HepG2 (cell line): ENCODE data around the gene CAMK2A. TPM values are rescaled to one million over a fixed set of nuclear protein-coding genes. Genes with fewer than 3 reads are reported as not detected.

Experiments used
- BCL6 ChIP-seq: IDR thresholded peaks from 2 replicates; pipeline ENCODE4 v1.6.1; 2016; ENCODE audit warnings: missing genetic modification reagents, missing compliant biosample characterization
- CEBPB ChIP-seq: IDR thresholded peaks from 2 replicates; pipeline ENCODE4 v1.6.1; 2011; ENCODE audit warnings: low read depth, low read length, improper control_type of control experiment, borderline replicate concordance
- EHMT2 ChIP-seq: fragments of 200-600 bp; sonication (generic); IDR thresholded peaks from 2 replicates; pipeline ENCODE4 v1.7.0; 2017; ENCODE audit warnings: antibody characterized with exemption, low read depth, low read length, borderline replicate concordance
- FOSL2 ChIP-seq: sonication (generic); formaldehyde crosslinking; IDR thresholded peaks from 2 replicates; pipeline ENCODE4 v1.4.0; 2020; ENCODE audit warnings: missing genetic modification reagents
- HHEX ChIP-seq: IDR thresholded peaks from 2 replicates; pipeline ENCODE4 v1.6.1; 2016; ENCODE audit warnings: control low read depth
- HNRNPUL1 ChIP-seq: fragments of 200-400 bp; formaldehyde crosslinking; IDR thresholded peaks from 2 replicates; pipeline ENCODE4 v1.6.1; 2017; ENCODE audit warnings: low read depth, mild to moderate bottlenecking, low read length, moderate library complexity
- IKZF1 ChIP-seq: fragments of 450-650 bp; IDR thresholded peaks from 2 replicates; pipeline ENCODE4 v1.7.1; 2016
- KDM6A ChIP-seq: IDR thresholded peaks from 2 replicates; pipeline ENCODE4 v1.6.1; 2016; ENCODE audit warnings: low read depth
- KMT2B ChIP-seq: IDR thresholded peaks from 2 replicates; pipeline ENCODE4 v1.6.1; 2016; ENCODE audit warnings: missing genetic modification reagents, missing compliant biosample characterization
- PLSCR1 ChIP-seq: sonication (generic); formaldehyde crosslinking; IDR thresholded peaks from 2 replicates; pipeline ENCODE4 v1.5.0; 2020; ENCODE audit warnings: missing genetic modification reagents, mild to moderate bottlenecking, borderline replicate concordance
- POGZ ChIP-seq: sonication (generic); formaldehyde crosslinking; IDR thresholded peaks from 2 replicates; pipeline ENCODE4 v1.4.0; 2020; ENCODE audit warnings: mild to moderate bottlenecking, missing genetic modification reagents
- REXO4 ChIP-seq: sonication (generic); formaldehyde crosslinking; IDR thresholded peaks from 2 replicates; pipeline ENCODE4 v1.8.0; 2022; ENCODE audit warnings: missing genetic modification reagents, mild to moderate bottlenecking, borderline replicate concordance
- RXRA ChIP-seq: sonication (generic); formaldehyde crosslinking; IDR thresholded peaks from 2 replicates; pipeline ENCODE4 v1.5.1; 2020; ENCODE audit warnings: missing genetic modification reagents
- SYNCRIP ChIP-seq: fragments of 200-400 bp; formaldehyde crosslinking; IDR thresholded peaks from 2 replicates; pipeline ENCODE4 v1.6.1; 2018; ENCODE audit warnings: mild to moderate bottlenecking, low read depth, low read length; ENCODE audit not compliant: insufficient read depth
- TOPORS ChIP-seq: sonication (generic); formaldehyde crosslinking; IDR thresholded peaks from 2 replicates; pipeline ENCODE4 v1.8.0; 2023; ENCODE audit warnings: mild to moderate bottlenecking, missing genetic modification reagents
- TP53 ChIP-seq: sonication (generic); formaldehyde crosslinking; conservative IDR thresholded peaks from 2 replicates; pipeline ENCODE4 v1.4.0; 2020; ENCODE audit warnings: missing genetic modification reagents
- YY1 ChIP-seq: IDR thresholded peaks from 2 replicates; pipeline ENCODE4 v1.6.1; 2011; ENCODE audit warnings: low read length, low read depth, moderate library complexity, mild to moderate bottlenecking; ENCODE audit not compliant: insufficient read depth, insufficient replicate concordance
- ZFAT ChIP-seq: sonication (generic); formaldehyde crosslinking; conservative IDR thresholded peaks from 2 replicates; pipeline ENCODE4 v1.8.1; 2023; ENCODE audit warnings: missing genetic modification reagents, inconsistent platforms
- ZFP41 ChIP-seq: sonication (generic); formaldehyde crosslinking; IDR thresholded peaks from 2 replicates; pipeline ENCODE4 v1.4.0; 2020; ENCODE audit warnings: mild to moderate bottlenecking, missing genetic modification reagents, borderline replicate concordance
- ZNF17 ChIP-seq: sonication (generic); formaldehyde crosslinking; IDR thresholded peaks from 2 replicates; pipeline ENCODE4 v1.5.0; 2020; ENCODE audit warnings: mild to moderate bottlenecking, missing genetic modification reagents
- ZNF335 ChIP-seq: sonication (generic); formaldehyde crosslinking; IDR thresholded peaks from 2 replicates; pipeline ENCODE4 v1.4.0; 2020; ENCODE audit warnings: missing genetic modification reagents
- ZNF337 ChIP-seq: sonication (generic); formaldehyde crosslinking; IDR thresholded peaks from 2 replicates; pipeline ENCODE4 v1.5.1; 2020; ENCODE audit warnings: missing genetic modification reagents, low read depth, mild to moderate bottlenecking, borderline replicate concordance
- ZNF441 ChIP-seq: sonication (generic); formaldehyde crosslinking; IDR thresholded peaks from 2 replicates; pipeline ENCODE4 v1.7.0; 2021; ENCODE audit warnings: missing genetic modification reagents, borderline replicate concordance
- ZNF607 ChIP-seq: sonication (generic); formaldehyde crosslinking; IDR thresholded peaks from 2 replicates; pipeline ENCODE4 v1.5.1; 2020; ENCODE audit warnings: missing genetic modification reagents, mild to moderate bottlenecking, borderline replicate concordance
- ZNF772 ChIP-seq: sonication (generic); formaldehyde crosslinking; IDR thresholded peaks from 2 replicates; pipeline ENCODE4 v1.5.0; 2020; ENCODE audit warnings: mild to moderate bottlenecking, missing genetic modification reagents
- polyA plus RNA-seq, 8 experiments: library from polyadenylated mRNA; depleted of rRNA in 3 of 8; stranded (reverse) in 7 of 8; unstranded in 1 of 8; fragments of >200 nt; fragmentation: Illumina TruSeq in 4 of 8; extraction: Trizol in 4 of 8; gene quantifications; 2 replicates each; pipeline versions ENCODE4 v1.2.1 to v1.2.3, GENCODE V29; 2011 to 2016; ENCODE audit warnings: low read depth in 4 of 8, missing spikeins in 1 of 8, mixed read lengths in 1 of 8; ENCODE audit not compliant: insufficient read depth in 1 of 8
- total RNA-seq, 5 experiments: library from RNA; depleted of rRNA; stranded (reverse); fragments of >200 nt; fragmentation: Illumina TruSeq; extraction: Trizol; gene quantifications; 2 replicates each; pipeline ENCODE4 v1.2.3, GENCODE V29; 2016; ENCODE audit warnings: low read depth in 1 of 5
- TF ChIP-seq, protein P1 (sequence below): sonication (generic); formaldehyde crosslinking; IDR thresholded peaks from 2 replicates; pipeline ENCODE4 v1.4.0; 2020; ENCODE audit warnings: mild to moderate bottlenecking, missing genetic modification reagents, borderline replicate concordance
- TF ChIP-seq, protein P2 (sequence below): sonication (generic); formaldehyde crosslinking; IDR thresholded peaks from 2 replicates; pipeline ENCODE4 v1.8.1; 2023; ENCODE audit warnings: mild to moderate bottlenecking, inconsistent platforms, moderate library complexity, missing genetic modification reagents, borderline replicate concordance

The CAMK2A gene
- total and polyA plus RNA-seq, 2 of the 13 experiments (the other 11 are each of a cell fraction or from before 2014, with no cell fraction given) = 0.11 TPM; not detected in 1

DNA sequence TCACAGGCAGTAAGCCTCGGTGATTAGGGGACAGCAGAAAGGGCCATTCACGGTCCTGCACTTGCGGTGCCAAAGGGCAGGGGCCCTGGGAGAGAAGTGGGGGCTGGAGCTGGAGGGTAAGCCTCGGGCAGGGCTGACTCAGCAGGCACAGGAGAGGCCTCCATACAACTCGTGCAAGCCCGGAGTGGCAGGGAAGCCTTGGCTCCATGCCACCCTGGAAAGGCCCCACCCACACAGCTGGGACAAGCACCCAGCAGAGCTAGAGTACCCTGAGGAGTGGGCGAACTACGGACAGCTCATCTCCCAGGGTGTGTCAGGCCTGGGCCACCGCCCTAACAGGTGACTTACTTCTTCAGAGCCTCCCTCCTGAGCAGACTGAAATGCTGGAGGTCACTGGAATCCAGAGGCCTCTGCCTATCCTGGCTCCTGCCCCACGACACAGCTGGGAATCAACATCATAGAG lies 5.6 kb upstream of the CAMK2A start (continued):
- TF ChIP-seq, protein P1, sequence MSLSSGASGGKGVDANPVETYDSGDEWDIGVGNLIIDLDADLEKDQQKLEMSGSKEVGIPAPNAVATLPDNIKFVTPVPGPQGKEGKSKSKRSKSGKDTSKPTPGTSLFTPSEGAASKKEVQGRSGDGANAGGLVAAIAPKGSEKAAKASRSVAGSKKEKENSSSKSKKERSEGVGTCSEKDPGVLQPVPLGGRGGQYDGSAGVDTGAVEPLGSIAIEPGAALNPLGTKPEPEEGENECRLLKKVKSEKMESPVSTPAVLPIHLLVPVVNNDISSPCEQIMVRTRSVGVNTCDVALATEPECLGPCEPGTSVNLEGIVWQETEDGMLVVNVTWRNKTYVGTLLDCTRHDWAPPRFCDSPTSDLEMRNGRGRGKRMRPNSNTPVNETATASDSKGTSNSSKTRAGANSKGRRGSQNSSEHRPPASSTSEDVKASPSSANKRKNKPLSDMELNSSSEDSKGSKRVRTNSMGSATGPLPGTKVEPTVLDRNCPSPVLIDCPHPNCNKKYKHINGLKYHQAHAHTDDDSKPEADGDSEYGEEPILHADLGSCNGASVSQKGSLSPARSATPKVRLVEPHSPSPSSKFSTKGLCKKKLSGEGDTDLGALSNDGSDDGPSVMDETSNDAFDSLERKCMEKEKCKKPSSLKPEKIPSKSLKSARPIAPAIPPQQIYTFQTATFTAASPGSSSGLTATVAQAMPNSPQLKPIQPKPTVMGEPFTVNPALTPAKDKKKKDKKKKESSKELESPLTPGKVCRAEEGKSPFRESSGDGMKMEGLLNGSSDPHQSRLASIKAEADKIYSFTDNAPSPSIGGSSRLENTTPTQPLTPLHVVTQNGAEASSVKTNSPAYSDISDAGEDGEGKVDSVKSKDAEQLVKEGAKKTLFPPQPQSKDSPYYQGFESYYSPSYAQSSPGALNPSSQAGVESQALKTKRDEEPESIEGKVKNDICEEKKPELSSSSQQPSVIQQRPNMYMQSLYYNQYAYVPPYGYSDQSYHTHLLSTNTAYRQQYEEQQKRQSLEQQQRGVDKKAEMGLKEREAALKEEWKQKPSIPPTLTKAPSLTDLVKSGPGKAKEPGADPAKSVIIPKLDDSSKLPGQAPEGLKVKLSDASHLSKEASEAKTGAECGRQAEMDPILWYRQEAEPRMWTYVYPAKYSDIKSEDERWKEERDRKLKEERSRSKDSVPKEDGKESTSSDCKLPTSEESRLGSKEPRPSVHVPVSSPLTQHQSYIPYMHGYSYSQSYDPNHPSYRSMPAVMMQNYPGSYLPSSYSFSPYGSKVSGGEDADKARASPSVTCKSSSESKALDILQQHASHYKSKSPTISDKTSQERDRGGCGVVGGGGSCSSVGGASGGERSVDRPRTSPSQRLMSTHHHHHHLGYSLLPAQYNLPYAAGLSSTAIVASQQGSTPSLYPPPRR (CRISPR knock-in tag) = no peak
- no peak for TF ChIP-seq ZNF335 (CRISPR knock-in tag)
- TF ChIP-seq ZFAT (CRISPR knock-in tag) = no peak
- TF ChIP-seq ZNF441 (CRISPR knock-in tag) = no peak
- TF ChIP-seq TOPORS (CRISPR knock-in tag) = no peak
- TF ChIP-seq HNRNPUL1 = no peak
- peak; percentile 41 for TF ChIP-seq RXRA (CRISPR knock-in tag)
- no peak for TF ChIP-seq IKZF1
- no peak for TF ChIP-seq EHMT2
- TF ChIP-seq ZFP41 = no peak
- TF ChIP-seq ZNF337 (CRISPR knock-in tag) = no peak
- TF ChIP-seq ZNF772 = no peak
- no peak for TF ChIP-seq HHEX
- no peak for TF ChIP-seq KMT2B (CRISPR knock-in tag)
- no peak for TF ChIP-seq CEBPB
- TF ChIP-seq ZNF17 = no peak
- TF ChIP-seq, protein P2, sequence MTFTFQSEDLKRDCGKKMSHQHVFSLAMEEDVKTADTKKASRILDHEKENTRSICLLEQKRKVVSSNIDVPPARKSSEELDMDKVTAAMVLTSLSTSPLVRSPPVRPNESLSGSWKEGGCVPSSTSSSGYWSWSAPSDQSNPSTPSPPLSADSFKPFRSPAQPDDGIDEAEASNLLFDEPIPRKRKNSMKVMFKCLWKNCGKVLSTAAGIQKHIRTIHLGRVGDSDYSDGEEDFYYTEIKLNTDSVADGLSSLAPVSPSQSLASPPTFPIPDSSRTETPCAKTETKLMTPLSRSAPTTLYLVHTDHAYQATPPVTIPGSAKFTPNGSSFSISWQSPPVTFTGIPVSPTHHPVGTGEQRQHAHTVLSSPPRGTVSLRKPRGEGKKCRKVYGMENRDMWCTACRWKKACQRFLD (CRISPR knock-in tag) = no peak
- TF ChIP-seq ZNF607 = no peak
- no peak for TF ChIP-seq SYNCRIP
- no peak for TF ChIP-seq TP53
- TF ChIP-seq KDM6A (CRISPR knock-in tag) = no peak
- TF ChIP-seq PLSCR1 (CRISPR knock-in tag) = no peak
- TF ChIP-seq POGZ (CRISPR knock-in tag) = no peak
- no peak for TF ChIP-seq REXO4 (CRISPR knock-in tag)
- 0 out of 2 replicates have a peak, but pooled peaks have one; percentile 23 for TF ChIP-seq BCL6 (CRISPR knock-in tag)
- no peak for TF ChIP-seq YY1
- peak; percentile 67 for TF ChIP-seq FOSL2 (CRISPR knock-in tag)
